H1 (cell line): ENCODE results near the gene CHST10. TPM values are rescaled to one million over a fixed set of nuclear protein-coding genes. Genes with fewer than 3 reads are reported as not detected.

ENCODE experiments used
- CTCF ChIA-PET: fragments of 300-600 bp; sonication (Branson Sonifier 250); formaldehyde crosslinking; loops from one replicate; lab custom pipeline; 2021; ENCODE audit not compliant: partially characterized antibody; lab: Charles Lee
- POLR2A ChIA-PET: fragments of 300-600 bp; sonication (Branson Sonifier 250); formaldehyde crosslinking; loops from one replicate; lab custom pipeline; 2021; ENCODE audit warnings: inconsistent platforms; ENCODE audit not compliant: partially characterized antibody; lab: Charles Lee
- DNase-seq, 2 experiments: peaks; one replicate each; pipeline versions ENCODE4 v3.0.0 to v3.0.0-alpha.2; 2010 to 2022; ENCODE audit warnings: low spot score in 2 of 2, low read depth in 1 of 2, mixed read lengths in 1 of 2
- FAIRE-seq: peaks from 2 replicates; lab custom pipeline; 2011; peaks lifted over from hg19 to GRCh38; lab: Jason Lieb, UNC
- H2AFZ ChIP-seq: 2 replicates; pipeline ENCODE4 v1.8.1; 2012; ENCODE audit warnings: low read length, inconsistent platforms
- H2AK5ac ChIP-seq: 2 replicates; pipeline ENCODE4 v1.6.1; 2013; ENCODE audit warnings: low read depth, low read length
- H2BK120ac ChIP-seq: replicated peaks from 2 replicates; pipeline ENCODE3; 2013; ENCODE audit warnings: low read depth, low read length, inconsistent platforms
- H2BK12ac ChIP-seq: 2 replicates; pipeline ENCODE4 v1.6.1; 2013; ENCODE audit warnings: low read depth, low read length
- H2BK15ac ChIP-seq: 2 replicates; pipeline ENCODE4 v1.6.1; 2013; ENCODE audit warnings: low read length
- H2BK20ac ChIP-seq: 2 replicates; pipeline ENCODE4 v1.6.1; 2013; ENCODE audit warnings: low read length
- H2BK5ac ChIP-seq: 2 replicates; pipeline ENCODE4 v1.6.1; 2013; ENCODE audit warnings: low read depth, low read length
- H3K14ac ChIP-seq: 2 replicates; pipeline ENCODE4 v1.6.1; 2013; ENCODE audit warnings: inconsistent platforms; ENCODE audit not compliant: insufficient read length
- H3K18ac ChIP-seq: 2 replicates; pipeline ENCODE4 v1.6.1; 2013; ENCODE audit warnings: low read length; ENCODE audit errors: extremely low read depth
- H3K23ac ChIP-seq: 2 replicates; pipeline ENCODE4 v1.6.1; 2013; ENCODE audit warnings: inconsistent platforms; ENCODE audit not compliant: insufficient read length
- H3K23me2 ChIP-seq: 2 replicates; pipeline ENCODE4 v1.6.1; 2013; ENCODE audit warnings: low read depth, low read length
- H3K27ac ChIP-seq: 2 replicates; pipeline ENCODE4 v1.6.1; 2011; ENCODE audit warnings: low read depth, low read length, inconsistent platforms
- H3K27me3 ChIP-seq, 4 experiments: replicated peaks in 1 of 4; 1 replicate in 1 of 4; 2 replicates in 3 of 4; pipeline versions ENCODE4 v1.6.1 to v1.8.1; 2011 to 2013; ENCODE audit warnings: low read length in 3 of 4, mild to moderate bottlenecking in 3 of 4, inconsistent platforms in 2 of 4, mixed read lengths in 2 of 4, moderate library complexity in 1 of 4; ENCODE audit not compliant: control insufficient read depth in 3 of 4, insufficient read depth in 3 of 4; ENCODE audit errors: extremely low read depth in 1 of 4
- H3K36me3 ChIP-seq, 4 experiments: 2 replicates each; pipeline versions ENCODE4 v1.6.1 to v1.8.1; 2011 to 2013; ENCODE audit warnings: mild to moderate bottlenecking in 4 of 4, low read length in 3 of 4, moderate library complexity in 2 of 4, control low read depth in 1 of 4, inconsistent platforms in 1 of 4; ENCODE audit not compliant: insufficient read depth in 4 of 4, control insufficient read depth in 2 of 4
- H3K4ac ChIP-seq: replicated peaks from 2 replicates; pipeline ENCODE3; 2013; ENCODE audit warnings: low read length, low read depth, mixed read lengths, inconsistent platforms; ENCODE audit not compliant: insufficient read length
- H3K4me1 ChIP-seq, 4 experiments: replicated peaks in 1 of 4; 1 replicate in 1 of 4; 2 replicates in 3 of 4; pipeline versions ENCODE4 v1.6.1 to v1.8.1; 2011 to 2013; ENCODE audit warnings: low read length in 3 of 4, inconsistent platforms in 2 of 4, mixed read lengths in 1 of 4; ENCODE audit not compliant: insufficient read depth in 4 of 4, control insufficient read depth in 3 of 4
- H3K4me2 ChIP-seq, 2 experiments: 2 replicates each; pipeline versions ENCODE4 v1.6.1 to v1.8.1; 2011 to 2013; ENCODE audit warnings: low read depth in 2 of 2, low read length in 2 of 2, control low read depth in 1 of 2, inconsistent platforms in 1 of 2, mild to moderate bottlenecking in 1 of 2; ENCODE audit not compliant: insufficient read depth in 1 of 2
- H3K4me3 ChIP-seq, 4 experiments: fragments of 200-600, 300-600 bp in 1 of 4; sonication (generic), shearing (Covaris generic), sonication (Bioruptor Twin) in 1 of 4; 2 replicates each; pipeline versions ENCODE4 v1.5.1 to v1.8.1; 2011 to 2016; ENCODE audit warnings: low read length in 4 of 4, low read depth in 3 of 4, control low read depth in 2 of 4, inconsistent platforms in 2 of 4, mild to moderate bottlenecking in 2 of 4, mixed read lengths in 1 of 4, moderate library complexity in 1 of 4; ENCODE audit not compliant: insufficient read depth in 2 of 4; ENCODE audit errors: extremely low read depth in 1 of 4
- H3K56ac ChIP-seq: replicated peaks from 2 replicates; pipeline ENCODE3; 2013; ENCODE audit warnings: low read depth, mild to moderate bottlenecking, mixed read lengths, low read length, inconsistent platforms; ENCODE audit not compliant: insufficient read length
- H3K79me1 ChIP-seq: 2 replicates; pipeline ENCODE4 v1.6.1; 2013; ENCODE audit warnings: low read depth, low read length, control low read depth
- H3K79me2 ChIP-seq, 2 experiments: 2 replicates each; pipeline versions ENCODE4 v1.6.1 to v1.8.1; 2012 to 2013; ENCODE audit warnings: low read length in 2 of 2, mild to moderate bottlenecking in 2 of 2, inconsistent platforms in 1 of 2; ENCODE audit not compliant: insufficient read depth in 2 of 2, control insufficient read depth in 1 of 2
- H3K9ac ChIP-seq, 4 experiments: replicated peaks in 1 of 4; 1 replicate in 1 of 4; 2 replicates in 3 of 4; pipeline versions ENCODE4 v1.6.1 to v1.8.1; 2011 to 2013; ENCODE audit warnings: low read depth in 3 of 4, low read length in 3 of 4, control low read depth in 2 of 4, mild to moderate bottlenecking in 2 of 4, moderate library complexity in 2 of 4, inconsistent platforms in 1 of 4; ENCODE audit errors: extremely low read depth in 1 of 4
- H3K9me3 ChIP-seq, 2 experiments: 2 replicates each; pipeline versions ENCODE4 v1.6.1 to v1.8.1; 2012 to 2013; ENCODE audit warnings: mild to moderate bottlenecking in 2 of 2, moderate library complexity in 2 of 2, control low read depth in 1 of 2, inconsistent platforms in 1 of 2, low read depth in 1 of 2, low read length in 1 of 2, mixed read lengths in 1 of 2; ENCODE audit not compliant: insufficient read depth in 2 of 2
- H4K20me1 ChIP-seq, 2 experiments: replicated peaks in 1 of 2; 2 replicates each; pipeline versions ENCODE3 to v1.8.1; 2011 to 2013; ENCODE audit warnings: inconsistent platforms in 2 of 2, low read length in 2 of 2, mild to moderate bottlenecking in 1 of 2; ENCODE audit not compliant: insufficient read depth in 2 of 2, control insufficient read depth in 1 of 2
- H4K5ac ChIP-seq: 2 replicates; pipeline ENCODE4 v1.6.1; 2013; ENCODE audit warnings: low read length, low read depth, mixed read lengths, inconsistent platforms; ENCODE audit not compliant: insufficient read length
- H4K8ac ChIP-seq: 2 replicates; pipeline ENCODE4 v1.8.0; 2013; ENCODE audit warnings: mild to moderate bottlenecking, moderate library complexity, low read length, inconsistent platforms; ENCODE audit not compliant: insufficient read depth; ENCODE audit errors: extremely low read depth
- H4K91ac ChIP-seq: replicated peaks from 2 replicates; pipeline ENCODE3; 2013; ENCODE audit warnings: low read length, mixed read lengths, inconsistent platforms; ENCODE audit not compliant: insufficient read length
- CBX8 ChIP-seq: fragments of 300-800, 300-1000 bp; sonication (generic); IDR thresholded peaks from 2 replicates; pipeline ENCODE4 v1.7.1; 2016; ENCODE audit warnings: low read depth, low read length, borderline replicate concordance
- CREB1 ChIP-seq: IDR thresholded peaks from 2 replicates; pipeline ENCODE4 v1.6.1; 2012; ENCODE audit warnings: inconsistent platforms
- CTBP2 ChIP-seq: IDR thresholded peaks from 2 replicates; pipeline ENCODE4 v1.7.0; 2011; ENCODE audit warnings: borderline replicate concordance, mild to moderate bottlenecking, moderate library complexity, mixed read lengths, low read length; ENCODE audit not compliant: insufficient read depth, insufficient read length
- KDM1A ChIP-seq: fragments of 200-600, 300-600 bp; sonication (generic); IDR thresholded peaks from 2 replicates; pipeline ENCODE4 v1.7.1; 2016; ENCODE audit warnings: mild to moderate bottlenecking, low read length, borderline replicate concordance
- RXRA ChIP-seq: IDR thresholded peaks from 2 replicates; pipeline ENCODE4 v1.6.1; 2011; ENCODE audit warnings: low read depth, mild to moderate bottlenecking, low read length, moderate library complexity; ENCODE audit not compliant: insufficient read depth
- SIN3A ChIP-seq, 2 experiments: IDR thresholded peaks in 1 of 2; conservative IDR thresholded peaks in 1 of 2; 2 replicates each; pipeline ENCODE4 v1.6.1; 2011 to 2012; ENCODE audit warnings: low read length in 2 of 2, improper control_type of control experiment in 1 of 2, low read depth in 1 of 2, mild to moderate bottlenecking in 1 of 2
- SUZ12 ChIP-seq: fragments of 200-600 bp; sonication (generic); IDR thresholded peaks from 2 replicates; pipeline ENCODE4 v1.6.1; 2012; ENCODE audit warnings: mild to moderate bottlenecking, inconsistent platforms, low read length, moderate library complexity, mixed read lengths
- TAF1 ChIP-seq: IDR thresholded peaks from 2 replicates; pipeline ENCODE4 v1.6.1; 2011; ENCODE audit warnings: mild to moderate bottlenecking, low read depth, low read length
- TAF7 ChIP-seq: optimal IDR thresholded peaks from 2 replicates; pipeline ENCODE3; 2011; ENCODE audit warnings: low read depth, mild to moderate bottlenecking, inconsistent platforms, low read length, moderate library complexity, borderline replicate concordance
- YY1 ChIP-seq: IDR thresholded peaks from 2 replicates; pipeline ENCODE4 v1.6.1; 2011; ENCODE audit warnings: low read depth, mild to moderate bottlenecking, low read length
- polyA plus RNA-seq, 7 experiments: library from polyadenylated mRNA; depleted of rRNA in 3 of 7; stranded (reverse) in 5 of 7; unstranded in 2 of 7; fragments of >200 nt in 5 of 7; fragments of 200-250 nt in 2 of 7; gene quantifications; 1 replicate in 5 of 7; 2 replicates in 1 of 7; 4 replicates in 1 of 7; pipeline versions ENCODE4 v1.2.1 to v1.2.3, GENCODE V29; 2011 to 2013; ENCODE audit warnings: missing spikeins in 2 of 7, mixed read lengths in 2 of 7
- total RNA-seq: library from RNA; stranded (reverse); fragmentation: NEBNext Ultra II Directional; extraction: Animal tissue kit (Norgen Biotek cat#: 25700); gene quantifications from 2 replicates; pipeline ENCODE4 v1.2.1, GENCODE V29; 2021
- TF ChIP-seq, protein P1 (sequence below): IDR thresholded peaks from 2 replicates; pipeline ENCODE4 v1.6.1; 2012; ENCODE audit warnings: inconsistent platforms

Gene CHST10
- total and polyA plus RNA-seq, 2 of the 8 experiments (the other 6 are each of a cell fraction or from before 2014, with no cell fraction given), result 27.3 to 29.1 TPM

DNA sequence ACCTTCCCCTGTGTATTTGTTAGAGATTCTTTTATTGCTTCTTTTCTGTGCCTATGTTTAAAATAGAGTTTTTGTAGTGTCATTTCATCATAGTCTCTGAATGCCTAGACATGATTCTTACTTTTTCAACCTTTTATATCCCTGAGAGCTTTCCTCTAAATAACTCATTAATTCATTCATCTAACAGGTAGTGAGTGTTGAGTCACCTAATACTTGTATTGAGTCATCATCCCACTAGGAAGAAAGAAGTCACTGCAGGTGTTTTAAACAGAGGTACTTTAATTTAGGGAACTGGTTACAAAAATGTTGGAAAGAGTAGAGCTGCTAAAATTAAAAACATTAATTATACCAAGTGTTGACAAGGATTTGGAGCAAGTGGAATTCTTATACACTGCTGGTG lies 34.3 kb upstream of the CHST10 start:
- Histone ChIP-seq H3K9me3 (peaks cover 11 to 22% of the 10 kb centered on the region in 2 experiments; a peak in 3 of 4 replicates), H3K4ac (no peak overlapping the region), H4K91ac (no peak overlapping the region), H2BK20ac (no peak overlapping the region), H3K4me3 (no peak overlapping the region), H2BK12ac (no peak overlapping the region), H3K4me1 (no peaks in the 10 kb centered on the region), H2AFZ (no peak overlapping the region), H4K20me1 (no peaks in the 10 kb centered on the region), H3K23me2 (no peaks in the 10 kb centered on the region), H4K5ac (no peak overlapping the region), H4K8ac (no peak overlapping the region), H3K27me3 (no peaks in the 10 kb centered on the region), H3K36me3 (no peaks in the 10 kb centered on the region), H3K9ac (no peak overlapping the region), H3K4me2 (no peak overlapping the region), H3K27ac (no peak overlapping the region), H3K79me2 (no peaks in the 10 kb centered on the region), H3K18ac (no peak overlapping the region), H2BK5ac (no peak overlapping the region), H3K56ac (no peak overlapping the region), H3K79me1 (no peaks in the 10 kb centered on the region), H2BK120ac (no peak overlapping the region), H3K14ac (no peak overlapping the region), H3K23ac (no peak overlapping the region), H2BK15ac (no peak overlapping the region), H2AK5ac (no peak overlapping the region)
- DNase-seq, result no peak
- no peak for TF ChIP-seq CBX8
- TF ChIP-seq CREB1, result no peak
- TF ChIP-seq KDM1A, result no peak
- TF ChIP-seq, protein P1, sequence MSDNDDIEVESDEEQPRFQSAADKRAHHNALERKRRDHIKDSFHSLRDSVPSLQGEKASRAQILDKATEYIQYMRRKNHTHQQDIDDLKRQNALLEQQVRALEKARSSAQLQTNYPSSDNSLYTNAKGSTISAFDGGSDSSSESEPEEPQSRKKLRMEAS, result no peak
- no peak for TF ChIP-seq TAF1
- TF ChIP-seq RXRA, result no peak
- TF ChIP-seq SUZ12, result no peak
- no peak for TF ChIP-seq YY1
- TF ChIP-seq CTBP2, result no peak
- no peak for TF ChIP-seq SIN3A (conservative IDR thresholded peaks at IDR 0.05 in 1 of 2, IDR thresholded peaks at IDR 0.05 in 1 of 2; ENCODE audit: low read depth in 1 of 2, low read length in 2 of 2)
- no peak for TF ChIP-seq TAF7
- CTCF ChIA-PET, result interaction anchor here (3.0 kb wide), 1 partner anchor 189 kb away, joined by 7 read pairs; no protein-coding TSS in a partner anchor
- POLR2A ChIA-PET, result no interaction called here
- FAIRE-seq, result no peak
